ENCODE measurements around the gene ELK4. TPM values are rescaled to one million over a fixed set of nuclear protein-coding genes. Genes with fewer than 3 reads are reported as not detected.

Gene ELK4
- total RNA-seq, 1 donor from 2014 or later: 14.9 TPM

- DNase-seq (ENCODE audit: low spot score): no peak
Observed at GRCh38 chr1:205581321-205581980, 50.4 kb downstream of the ELK4 start.

- no peak for DNase-seq (ENCODE audit: low spot score)
Observed at GRCh38 chr1:205580923-205581180, 51.0 kb downstream of the ELK4 start.

GRCh38 chr1:205580140-205580922 lies 51.5 kb downstream of the ELK4 start:
- DNase-seq (ENCODE audit: low spot score): no peak

- no peak for DNase-seq (ENCODE audit: low spot score)
Observed at GRCh38 chr1:205579711-205580110, 52.1 kb downstream of the ELK4 start.

GRCh38 chr1:205578780-205579571 lies 52.8 kb downstream of the ELK4 start:
- no peak for DNase-seq (ENCODE audit: low spot score)

- DNase-seq (ENCODE audit: low spot score): no peak
Observed at GRCh38 chr1:205577874-205578658, 53.7 kb downstream of the ELK4 start.

GRCh38 chr1:205576805-205577761 lies 54.7 kb downstream of the ELK4 start:
- DNase-seq (ENCODE audit: low spot score): no peak

GRCh38 chr1:205576011-205576410 lies 55.8 kb downstream of the ELK4 start:
- no peak for DNase-seq (ENCODE audit: low spot score)

GRCh38 chr1:205575294-205575885 lies 56.4 kb downstream of the ELK4 start:
- no peak for DNase-seq (ENCODE audit: low spot score)

GRCh38 chr1:205572421-205572820 lies 59.4 kb downstream of the ELK4 start:
- DNase-seq (ENCODE audit: low spot score): no peak

GRCh38 chr1:205571747-205572146 lies 60.1 kb downstream of the ELK4 start:
- no peak for DNase-seq (ENCODE audit: low spot score)

GRCh38 chr1:205570796-205571537 lies 60.8 kb downstream of the ELK4 start:
- no peak for DNase-seq (ENCODE audit: low spot score)

GRCh38 chr1:205570173-205570501 lies 61.7 kb downstream of the ELK4 start:
- DNase-seq (ENCODE audit: low spot score): no peak

- DNase-seq (ENCODE audit: low spot score): no peak
Observed at GRCh38 chr1:205569411-205570172, 62.2 kb downstream of the ELK4 start.

- no peak for DNase-seq (ENCODE audit: low spot score)
Observed at GRCh38 chr1:205568469-205569361, 63.1 kb downstream of the ELK4 start.

GRCh38 chr1:205568135-205568468 lies 63.7 kb downstream of the ELK4 start:
- DNase-seq (ENCODE audit: low spot score): no peak

- DNase-seq (ENCODE audit: low spot score): no peak
Observed at GRCh38 chr1:205567716-205568115, 64.1 kb downstream of the ELK4 start.

GRCh38 chr1:205565799-205566198 lies 66.0 kb downstream of the ELK4 start:
- no peak for DNase-seq (ENCODE audit: low spot score)

All from umbilical cord (tissue), 2 donors.